OCI-LY1 (cell line): ENCODE data around the gene CD300E.

Experiments used
- EZH2 ChIP-seq: fragments of 200-600 bp; sonication (generic), shearing (Covaris generic); IDR thresholded peaks from 2 replicates; pipeline ENCODE4 v1.8.0; 2017; ENCODE audit warnings: borderline replicate concordance, mixed run types, mild to moderate bottlenecking, antibody characterized with exemption, low read length, moderate library complexity, mixed read lengths
- TF ChIP-seq, protein P1 (sequence below): fragments of 200-600 bp; sonication (generic), shearing (Covaris generic); IDR thresholded peaks from 2 replicates; pipeline ENCODE4 v1.5.1; 2017; ENCODE audit warnings: mild to moderate bottlenecking, antibody characterized with exemption, low read length, moderate library complexity, mixed read lengths

DNA sequence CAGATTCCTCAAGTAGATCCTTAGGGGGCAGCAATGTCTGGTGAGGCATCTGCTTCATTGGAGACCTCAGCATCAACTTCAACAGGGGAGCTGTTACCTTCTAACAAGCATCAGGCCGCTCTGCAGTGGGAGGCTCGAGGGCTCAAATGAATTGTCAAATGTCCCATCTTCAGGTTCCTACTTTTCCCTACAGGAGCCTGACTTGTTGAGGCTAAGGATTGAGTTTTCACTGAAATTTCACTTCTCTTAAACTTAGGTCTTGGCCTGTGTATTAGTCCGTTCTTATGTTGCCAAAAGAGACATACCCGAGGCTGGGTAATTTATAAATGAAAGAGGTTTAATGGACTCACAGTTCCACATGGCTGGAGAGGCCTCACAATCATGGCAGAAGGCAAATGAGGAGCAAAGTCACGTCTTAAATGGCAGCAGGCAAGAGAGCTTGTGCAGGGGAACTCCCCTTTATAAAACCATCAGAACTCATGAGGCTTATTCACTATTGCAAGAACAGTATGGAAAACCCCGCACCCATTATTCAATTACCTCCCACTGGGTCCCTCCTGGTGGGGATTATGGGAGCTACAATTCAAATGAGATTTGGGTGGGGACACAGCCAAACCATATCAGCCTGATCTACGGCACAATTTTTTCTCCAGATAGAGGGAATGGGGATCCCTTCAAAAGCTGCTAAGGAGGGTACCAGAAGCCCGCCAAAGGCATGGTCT, 26.3 kb downstream of the CD300E start:
- TF ChIP-seq, protein P1, sequence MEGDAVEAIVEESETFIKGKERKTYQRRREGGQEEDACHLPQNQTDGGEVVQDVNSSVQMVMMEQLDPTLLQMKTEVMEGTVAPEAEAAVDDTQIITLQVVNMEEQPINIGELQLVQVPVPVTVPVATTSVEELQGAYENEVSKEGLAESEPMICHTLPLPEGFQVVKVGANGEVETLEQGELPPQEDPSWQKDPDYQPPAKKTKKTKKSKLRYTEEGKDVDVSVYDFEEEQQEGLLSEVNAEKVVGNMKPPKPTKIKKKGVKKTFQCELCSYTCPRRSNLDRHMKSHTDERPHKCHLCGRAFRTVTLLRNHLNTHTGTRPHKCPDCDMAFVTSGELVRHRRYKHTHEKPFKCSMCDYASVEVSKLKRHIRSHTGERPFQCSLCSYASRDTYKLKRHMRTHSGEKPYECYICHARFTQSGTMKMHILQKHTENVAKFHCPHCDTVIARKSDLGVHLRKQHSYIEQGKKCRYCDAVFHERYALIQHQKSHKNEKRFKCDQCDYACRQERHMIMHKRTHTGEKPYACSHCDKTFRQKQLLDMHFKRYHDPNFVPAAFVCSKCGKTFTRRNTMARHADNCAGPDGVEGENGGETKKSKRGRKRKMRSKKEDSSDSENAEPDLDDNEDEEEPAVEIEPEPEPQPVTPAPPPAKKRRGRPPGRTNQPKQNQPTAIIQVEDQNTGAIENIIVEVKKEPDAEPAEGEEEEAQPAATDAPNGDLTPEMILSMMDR, result no peak
- TF ChIP-seq EZH2, result no peak
